ENCODE results near the gene NABP2.

DNA sequence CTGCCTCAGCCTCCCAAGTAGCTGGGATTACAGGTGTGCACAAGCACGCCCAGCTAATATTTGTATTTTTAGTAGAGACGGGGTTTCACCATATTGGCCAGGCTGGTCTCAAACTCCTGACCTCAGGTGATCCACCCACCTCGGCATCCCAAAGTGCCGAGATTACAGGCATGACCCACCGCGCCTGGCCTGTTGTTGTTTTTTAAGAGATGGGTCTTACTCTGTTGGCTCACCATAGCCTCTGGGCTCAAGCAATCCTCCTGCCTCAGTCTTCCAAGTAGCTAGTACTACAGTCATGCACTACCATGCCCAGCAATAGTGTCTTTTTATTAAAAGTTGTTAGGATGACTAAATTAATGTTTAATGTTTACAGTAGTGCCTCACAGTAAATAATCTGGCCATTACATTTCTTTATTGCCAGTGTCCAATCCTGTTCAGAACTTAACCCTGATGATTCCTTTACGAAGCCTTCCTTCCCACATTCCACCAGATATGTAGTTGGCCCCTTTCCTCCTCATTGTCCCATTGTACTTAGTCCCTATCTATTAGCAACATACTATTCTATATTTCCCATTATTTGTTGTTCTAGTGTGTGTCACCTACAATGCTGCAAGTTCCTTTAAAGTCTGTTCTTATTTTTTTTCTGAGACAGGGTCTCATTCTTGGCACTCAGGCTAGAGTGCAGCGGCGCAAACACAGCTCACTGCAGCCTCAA, 26.1 kb upstream of the NABP2 start:
- no peak for TF ChIP-seq ZFP30 (CRISPR knock-in tag; IDR thresholded peaks at IDR 0.05)
- TF ChIP-seq PATZ1 (CRISPR knock-in tag; IDR thresholded peaks at IDR 0.05; ENCODE audit: borderline replicate concordance) = no peak
- no peak for TF ChIP-seq CSDC2 (CRISPR knock-in tag; IDR thresholded peaks at IDR 0.05)
